ENCODE data around the gene RNPS1.
"Not testable (repeated sequence)": the region's sequence is repeated elsewhere in the genome, so short reads cannot be mapped to it uniquely, and the experiment has no call there.

DNA sequence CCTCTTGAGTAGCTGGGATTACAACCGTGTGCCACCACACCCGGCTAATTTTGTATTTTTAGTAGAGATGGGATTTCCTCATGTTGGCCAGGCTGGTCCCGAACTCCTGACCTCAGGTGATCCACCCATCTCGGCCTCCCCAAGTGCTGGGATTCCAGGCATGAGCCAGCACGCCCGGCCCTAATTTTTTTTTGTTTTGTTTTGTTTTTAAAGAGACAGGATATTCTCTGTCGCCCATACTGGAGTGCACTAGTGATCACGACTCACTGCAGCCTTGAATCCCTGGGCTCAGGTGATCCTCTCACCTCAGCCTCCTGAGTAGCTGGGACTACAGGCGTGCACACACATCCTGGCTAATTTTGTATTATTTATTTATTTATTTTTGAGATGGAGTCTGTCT, 27.6 kb downstream of the RNPS1 start:
- TF ChIP-seq RAD21 (conservative IDR thresholded peaks at IDR 0.05): not testable (repeated sequence)
- TF ChIP-seq, protein P1, sequence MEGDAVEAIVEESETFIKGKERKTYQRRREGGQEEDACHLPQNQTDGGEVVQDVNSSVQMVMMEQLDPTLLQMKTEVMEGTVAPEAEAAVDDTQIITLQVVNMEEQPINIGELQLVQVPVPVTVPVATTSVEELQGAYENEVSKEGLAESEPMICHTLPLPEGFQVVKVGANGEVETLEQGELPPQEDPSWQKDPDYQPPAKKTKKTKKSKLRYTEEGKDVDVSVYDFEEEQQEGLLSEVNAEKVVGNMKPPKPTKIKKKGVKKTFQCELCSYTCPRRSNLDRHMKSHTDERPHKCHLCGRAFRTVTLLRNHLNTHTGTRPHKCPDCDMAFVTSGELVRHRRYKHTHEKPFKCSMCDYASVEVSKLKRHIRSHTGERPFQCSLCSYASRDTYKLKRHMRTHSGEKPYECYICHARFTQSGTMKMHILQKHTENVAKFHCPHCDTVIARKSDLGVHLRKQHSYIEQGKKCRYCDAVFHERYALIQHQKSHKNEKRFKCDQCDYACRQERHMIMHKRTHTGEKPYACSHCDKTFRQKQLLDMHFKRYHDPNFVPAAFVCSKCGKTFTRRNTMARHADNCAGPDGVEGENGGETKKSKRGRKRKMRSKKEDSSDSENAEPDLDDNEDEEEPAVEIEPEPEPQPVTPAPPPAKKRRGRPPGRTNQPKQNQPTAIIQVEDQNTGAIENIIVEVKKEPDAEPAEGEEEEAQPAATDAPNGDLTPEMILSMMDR (IDR thresholded peaks at IDR 0.05; ENCODE audit: poor library complexity, severe bottlenecking): not testable (repeated sequence)
